HTR-8/SVneo (cell line): ENCODE data around the gene ADGRA3.
"Not testable (repeated sequence)": the region's sequence is repeated elsewhere in the genome, so short reads cannot be mapped to it uniquely, and the experiment has no call there.

Experiments used
- DNase-seq: peaks from one replicate; pipeline ENCODE4 v3.0.0; 2011; ENCODE audit warnings: low spot score, mixed read lengths; ENCODE audit not compliant: insufficient read length
- FAIRE-seq: peaks from 2 replicates; lab custom pipeline; 2011; peaks lifted over from hg19 to GRCh38; lab: Jason Lieb, UNC

The ADGRA3 gene

GRCh38 chr4:22485737-22486136, 30.1 kb downstream of the ADGRA3 start:
- FAIRE-seq, result no peak
- DNase-seq, result no peak

- DNase-seq (peak; percentile 38), FAIRE-seq (no peak)
These were observed 32.3 kb downstream of the ADGRA3 start for GRCh38 chr4:22483551-22483981.

- DNase-seq (no peak), FAIRE-seq (no peak)
These were observed 33.4 kb downstream of the ADGRA3 start for GRCh38 chr4:22482250-22483127.

GRCh38 chr4:22480675-22481327, 35.1 kb downstream of the ADGRA3 start:
- FAIRE-seq (no peak), DNase-seq (no peak)

- FAIRE-seq (no peak), DNase-seq (no peak)
These were observed 37.4 kb downstream of the ADGRA3 start for GRCh38 chr4:22478426-22478825.

- FAIRE-seq (no peak), DNase-seq (no peak)
These were observed 38.1 kb downstream of the ADGRA3 start for GRCh38 chr4:22477813-22478182.

GRCh38 chr4:22477136-22477812, 38.6 kb downstream of the ADGRA3 start:
- no peak for FAIRE-seq
- DNase-seq, result no peak

- no peak for FAIRE-seq
These were observed 39.9 kb downstream of the ADGRA3 start for GRCh38 chr4:22476011-22476410.

GRCh38 chr4:22475311-22475646, 40.6 kb downstream of the ADGRA3 start:
- not testable (repeated sequence) for FAIRE-seq, DNase-seq

More at GRCh38 chr4:22476011-22476410, 39.9 kb downstream of the ADGRA3 start:
- DNase-seq, result no peak

- FAIRE-seq, result no peak
These were observed 41.1 kb downstream of the ADGRA3 start for GRCh38 chr4:22474636-22475310.

GRCh38 chr4:22473268-22473667, 42.6 kb downstream of the ADGRA3 start:
- DNase-seq, result peak; percentile 24
- peak; percentile 13 for FAIRE-seq

More at GRCh38 chr4:22474636-22475310, 41.1 kb downstream of the ADGRA3 start:
- no peak for DNase-seq

GRCh38 chr4:22471999-22472461, 43.8 kb downstream of the ADGRA3 start:
- no peak for DNase-seq
- no peak for FAIRE-seq

- no peak for FAIRE-seq
- DNase-seq, result no peak
These were observed 44.4 kb downstream of the ADGRA3 start for GRCh38 chr4:22471419-22471818.

- FAIRE-seq (no peak), DNase-seq (no peak)
These were observed 49.3 kb downstream of the ADGRA3 start for GRCh38 chr4:22466581-22466980.

GRCh38 chr4:22465996-22466395, 49.9 kb downstream of the ADGRA3 start:
- no peak for DNase-seq
- FAIRE-seq, result no peak

- DNase-seq (no peak), FAIRE-seq (no peak)
These were observed 50.5 kb downstream of the ADGRA3 start for GRCh38 chr4:22465349-22465748.

- DNase-seq (no peak), FAIRE-seq (no peak)
These were observed 52.7 kb downstream of the ADGRA3 start for GRCh38 chr4:22463179-22463578.

GRCh38 chr4:22462688-22463087, 53.2 kb downstream of the ADGRA3 start:
- FAIRE-seq (no peak), DNase-seq (no peak)

- DNase-seq (no peak), FAIRE-seq (no peak)
These were observed 55.6 kb downstream of the ADGRA3 start for GRCh38 chr4:22460266-22460665.

- DNase-seq (no peak), FAIRE-seq (peak; percentile 70)
These were observed 57.8 kb downstream of the ADGRA3 start for GRCh38 chr4:22458098-22458497.
